ENCODE measurements around the gene DRD4. TPM values are rescaled to one million over a fixed set of nuclear protein-coding genes. Genes with fewer than 3 reads are reported as not detected.

The DRD4 gene
- polyA plus RNA-seq, 1 donor (not counting 4 experiments of a cell fraction or from before 2014, with no cell fraction given) = not detected

DNA sequence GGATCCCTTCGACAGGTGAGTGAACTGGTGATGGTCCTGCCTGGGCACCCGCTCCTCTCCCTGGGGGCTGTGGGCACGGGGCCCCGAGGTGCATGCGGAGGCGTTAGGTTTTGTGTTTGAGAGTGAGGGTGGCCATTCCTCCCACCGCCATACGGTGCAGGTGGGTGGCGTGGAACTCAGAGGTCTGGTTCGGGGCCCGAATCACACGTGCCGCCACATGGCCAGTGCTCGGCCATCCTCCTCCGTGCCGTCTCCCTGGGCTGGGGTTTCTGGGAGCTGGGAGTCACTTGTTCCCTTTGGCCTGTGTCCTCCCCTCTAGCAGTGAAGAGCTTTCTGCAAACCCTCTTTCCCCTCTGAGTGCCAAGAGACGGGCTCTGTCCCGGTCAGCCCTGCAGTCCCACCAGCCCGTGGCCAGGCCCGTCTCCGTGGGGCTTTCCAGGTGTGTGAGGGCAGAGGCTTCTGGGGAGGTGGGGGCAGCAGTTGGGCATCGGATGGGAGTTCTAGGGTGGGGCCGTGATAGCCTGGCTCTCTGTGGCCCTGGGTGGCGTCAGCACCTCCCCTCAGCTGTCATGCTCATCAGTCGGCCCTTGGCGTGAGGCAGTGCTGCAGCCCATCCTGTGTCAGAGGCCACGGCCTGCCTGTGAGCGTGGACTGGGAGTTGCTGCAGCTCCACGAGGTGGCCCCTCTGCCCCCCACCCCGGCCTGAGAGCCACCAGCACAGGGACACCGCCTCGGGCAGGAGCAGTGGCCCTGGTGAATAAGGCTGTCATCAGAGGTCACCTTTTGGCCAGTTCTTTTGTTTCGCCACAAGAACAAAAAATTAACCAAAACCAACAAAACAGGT is 31.6 kb upstream of the DRD4 start:
- FAIRE-seq (no peak), DNase-seq (ENCODE audit: low read depth, low spot score) (no peak)
- peaks cover 2% of the 10 kb centered on the region for H3K79me2 ChIP-seq (ENCODE audit: control insufficient read depth, insufficient read depth, low read length)
- no peaks in the 10 kb centered on the region for H3K9me1 ChIP-seq (ENCODE audit: control insufficient read depth, extremely low read depth, insufficient read depth, low read length)
- no peaks in the 10 kb centered on the region for H3K9me3 ChIP-seq (ENCODE audit: control insufficient read depth, low read depth, low read length)
- no peak overlapping the region for H2AFZ ChIP-seq (ENCODE audit: control insufficient read depth, low read length)
- dilution Hi-C loops (cut with MboI; ENCODE audit: extremely low pct_ligation_motif_present, low sequenced_read_pairs) = no loop called here
- peaks cover 9% of the 10 kb centered on the region for H3K4me1 ChIP-seq (ENCODE audit: control insufficient read depth, extremely low read depth, insufficient read depth, low read length)
- H3K27ac ChIP-seq (ENCODE audit: control insufficient read depth, insufficient read depth, low read length) = no peak overlapping the region
- TF ChIP-seq, protein P1, sequence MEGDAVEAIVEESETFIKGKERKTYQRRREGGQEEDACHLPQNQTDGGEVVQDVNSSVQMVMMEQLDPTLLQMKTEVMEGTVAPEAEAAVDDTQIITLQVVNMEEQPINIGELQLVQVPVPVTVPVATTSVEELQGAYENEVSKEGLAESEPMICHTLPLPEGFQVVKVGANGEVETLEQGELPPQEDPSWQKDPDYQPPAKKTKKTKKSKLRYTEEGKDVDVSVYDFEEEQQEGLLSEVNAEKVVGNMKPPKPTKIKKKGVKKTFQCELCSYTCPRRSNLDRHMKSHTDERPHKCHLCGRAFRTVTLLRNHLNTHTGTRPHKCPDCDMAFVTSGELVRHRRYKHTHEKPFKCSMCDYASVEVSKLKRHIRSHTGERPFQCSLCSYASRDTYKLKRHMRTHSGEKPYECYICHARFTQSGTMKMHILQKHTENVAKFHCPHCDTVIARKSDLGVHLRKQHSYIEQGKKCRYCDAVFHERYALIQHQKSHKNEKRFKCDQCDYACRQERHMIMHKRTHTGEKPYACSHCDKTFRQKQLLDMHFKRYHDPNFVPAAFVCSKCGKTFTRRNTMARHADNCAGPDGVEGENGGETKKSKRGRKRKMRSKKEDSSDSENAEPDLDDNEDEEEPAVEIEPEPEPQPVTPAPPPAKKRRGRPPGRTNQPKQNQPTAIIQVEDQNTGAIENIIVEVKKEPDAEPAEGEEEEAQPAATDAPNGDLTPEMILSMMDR (optimal IDR thresholded peaks at IDR 0.05 in 1 of 3, IDR thresholded peaks at IDR 0.05 in 1 of 3, conservative IDR thresholded peaks at IDR 0.05 in 1 of 3; ENCODE audit: extremely low read depth in 1 of 3, insufficient read depth in 2 of 3, low read length in 3 of 3) = no peak
- no peak for TF ChIP-seq EZH2 (IDR thresholded peaks at IDR 0.05; ENCODE audit: low read length)
- H3K4me2 ChIP-seq (ENCODE audit: control insufficient read depth, extremely low read depth, insufficient read depth, low read depth, low read length) = no peak overlapping the region
- H3K9ac ChIP-seq (ENCODE audit: control insufficient read depth, extremely low read depth, insufficient read depth, low read length) = no peak overlapping the region
- peaks cover 54 to 59% of the 10 kb centered on the region in 2 experiments for H3K36me3 ChIP-seq (ENCODE audit: control insufficient read depth in 2 of 2, extremely low read depth in 1 of 2, insufficient read depth in 2 of 2, low read length in 2 of 2)
- H3K27me3 ChIP-seq (ENCODE audit: control insufficient read depth, extremely low read depth, insufficient read depth, low read length) = no peaks in the 10 kb centered on the region
- no peak overlapping the region for H3K4me3 ChIP-seq (ENCODE audit: control insufficient read depth in 2 of 3, extremely low read depth in 1 of 3, insufficient read depth in 2 of 3, low read depth in 1 of 3, low read length in 3 of 3)
- H4K20me1 ChIP-seq (ENCODE audit: control insufficient read depth, extremely low read depth, insufficient read depth, low read length) = no peaks in the 10 kb centered on the region

DNA sequence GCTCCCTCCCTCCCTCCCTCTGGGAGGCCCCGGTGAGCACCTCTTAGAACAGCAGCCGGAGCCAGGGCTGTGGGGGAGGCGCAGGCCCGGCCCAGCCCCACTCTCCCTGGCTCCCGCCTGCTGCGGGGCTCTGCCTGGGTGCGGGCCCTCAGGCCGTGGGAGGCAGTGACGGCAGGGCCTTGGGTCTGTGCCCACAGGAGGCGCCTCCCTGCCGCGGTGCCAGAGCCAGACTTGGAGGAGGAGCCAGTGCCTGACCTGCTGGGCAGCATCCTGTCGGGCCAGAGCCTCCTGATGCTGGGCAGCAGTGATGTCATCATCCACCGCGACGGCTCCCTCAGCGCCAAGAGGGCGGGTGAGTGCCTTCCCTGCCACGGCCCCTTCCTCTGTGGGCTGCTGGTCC is 30.8 kb upstream of the DRD4 start:
- dilution Hi-C loops (cut with MboI; ENCODE audit: extremely low pct_ligation_motif_present, low sequenced_read_pairs) = no loop called here
- H3K9me1 ChIP-seq (ENCODE audit: control insufficient read depth, extremely low read depth, insufficient read depth, low read length) = no peaks in the 10 kb centered on the region
- FAIRE-seq (no peak), DNase-seq (ENCODE audit: low read depth, low spot score) (no peak)
- peaks cover 62 to 66% of the 10 kb centered on the region in 2 experiments for H3K36me3 ChIP-seq (ENCODE audit: control insufficient read depth in 2 of 2, extremely low read depth in 1 of 2, insufficient read depth in 2 of 2, low read length in 2 of 2)
- H3K9me3 ChIP-seq (ENCODE audit: control insufficient read depth, low read depth, low read length) = no peaks in the 10 kb centered on the region
- H3K4me1 ChIP-seq (ENCODE audit: control insufficient read depth, extremely low read depth, insufficient read depth, low read length) = peaks cover 9% of the 10 kb centered on the region
- no peak overlapping the region for H2AFZ ChIP-seq (ENCODE audit: control insufficient read depth, low read length)
- H3K4me2 ChIP-seq (ENCODE audit: control insufficient read depth, extremely low read depth, insufficient read depth, low read depth, low read length) = no peak overlapping the region
- no peak overlapping the region for H3K4me3 ChIP-seq (ENCODE audit: control insufficient read depth in 2 of 3, extremely low read depth in 1 of 3, insufficient read depth in 2 of 3, low read depth in 1 of 3, low read length in 3 of 3)
- H3K27ac ChIP-seq (ENCODE audit: control insufficient read depth, insufficient read depth, low read length) = no peak overlapping the region
- no peak overlapping the region for H3K9ac ChIP-seq (ENCODE audit: control insufficient read depth, extremely low read depth, insufficient read depth, low read length)
- TF ChIP-seq EZH2 (IDR thresholded peaks at IDR 0.05; ENCODE audit: low read length) = no peak
- TF ChIP-seq, protein P1 (optimal IDR thresholded peaks at IDR 0.05 in 1 of 3, IDR thresholded peaks at IDR 0.05 in 1 of 3, conservative IDR thresholded peaks at IDR 0.05 in 1 of 3; ENCODE audit: extremely low read depth in 1 of 3, insufficient read depth in 2 of 3, low read length in 3 of 3) = no peak
- H4K20me1 ChIP-seq (ENCODE audit: control insufficient read depth, extremely low read depth, insufficient read depth, low read length) = no peaks in the 10 kb centered on the region
- H3K27me3 ChIP-seq (ENCODE audit: control insufficient read depth, extremely low read depth, insufficient read depth, low read length) = no peaks in the 10 kb centered on the region
- H3K79me2 ChIP-seq (ENCODE audit: control insufficient read depth, insufficient read depth, low read length) = peaks cover 2% of the 10 kb centered on the region
